Caco-2 (cell line): ENCODE data around the gene MACROD2. TPM values are rescaled to one million over a fixed set of nuclear protein-coding genes. Genes with fewer than 3 reads are reported as not detected.

Experiments
- BruUV-seq: library from RNA; stranded (reverse); fragments of 400-500 nt; replicated peaks from 2 replicates; lab custom pipeline; 2021; lab: Mats Ljungman, UMichigan
- CTCF ChIA-PET: fragments of 300-600 bp; sonication (Branson Sonifier 250); formaldehyde crosslinking; loops from one replicate; lab custom pipeline; 2022; ENCODE audit warnings: antibody characterized with exemption; lab: Charles Lee
- POLR2A ChIA-PET: fragments of 300-600 bp; sonication (Branson Sonifier 250); formaldehyde crosslinking; loops from one replicate; lab custom pipeline; 2022; ENCODE audit warnings: antibody characterized with exemption; lab: Charles Lee
- DNase-seq, 2 experiments: peaks; one replicate each; pipeline versions ENCODE4 v3.0.0 to v3.0.0-alpha.2; 2020 to 2022
- H3K27me3 ChIP-seq: replicated peaks from 2 replicates; pipeline ENCODE4 v1.6.0; 2011; ENCODE audit warnings: low read length; ENCODE audit not compliant: control insufficient read depth, insufficient read depth
- H3K36me3 ChIP-seq: 2 replicates; pipeline ENCODE4 v1.5.1; 2011; ENCODE audit warnings: low read length; ENCODE audit not compliant: control insufficient read depth, insufficient read depth
- H3K4me1 ChIP-seq: fragments of 250-450 bp; sonication (Bioruptor Pico); 2 replicates; pipeline ENCODE4 v1.5.1; 2020; ENCODE audit warnings: mild to moderate bottlenecking
- H3K4me3 ChIP-seq: 2 replicates; pipeline ENCODE4 v1.5.1; 2011; ENCODE audit warnings: low read depth, mild to moderate bottlenecking, control low read depth, low read length
- H3K9me3 ChIP-seq: fragments of 250-450 bp; sonication (Bioruptor Pico); 2 replicates; pipeline ENCODE4 v1.5.1; 2020; ENCODE audit warnings: mild to moderate bottlenecking, moderate library complexity
- H3K27ac Mint-ChIP-seq: one replicate; pipeline ENCODE4 v1.8.0; 2022; ENCODE audit warnings: mixed read lengths; ENCODE audit not compliant: unreplicated experiment
- H3K27me3 Mint-ChIP-seq: one replicate; pipeline ENCODE4 v1.8.0; 2022; ENCODE audit warnings: mixed read lengths; ENCODE audit not compliant: insufficient read depth, unreplicated experiment
- H3K36me3 Mint-ChIP-seq: one replicate; pipeline ENCODE4 v1.8.0; 2022; ENCODE audit warnings: mild to moderate bottlenecking, mixed read lengths; ENCODE audit not compliant: insufficient read depth, unreplicated experiment
- H3K4me1 Mint-ChIP-seq: one replicate; pipeline ENCODE4 v1.8.0; 2022; ENCODE audit warnings: low read depth, mixed read lengths; ENCODE audit not compliant: unreplicated experiment
- H3K4me3 Mint-ChIP-seq: one replicate; pipeline ENCODE4 v1.8.0; 2022; ENCODE audit warnings: mild to moderate bottlenecking, moderate library complexity, mixed read lengths; ENCODE audit not compliant: unreplicated experiment
- H3K9me3 Mint-ChIP-seq: one replicate; pipeline ENCODE4 v1.8.0; 2022; ENCODE audit warnings: mixed read lengths; ENCODE audit not compliant: unreplicated experiment
- CTCF ChIP-seq, 2 experiments: fragments of 200-600 bp in 1 of 2; IDR thresholded peaks; 1 replicate in 1 of 2; 2 replicates in 1 of 2; pipeline versions ENCODE4 v1.5.1 to v1.8.0; 2011 to 2022; ENCODE audit warnings: antibody characterized with exemption in 1 of 2, control low read depth in 1 of 2, inconsistent platforms in 1 of 2, low read depth in 1 of 2, low read length in 1 of 2, mild to moderate bottlenecking in 1 of 2, moderate library complexity in 1 of 2; ENCODE audit not compliant: insufficient read depth in 1 of 2, severe bottlenecking in 1 of 2, unreplicated experiment in 1 of 2
- intact Hi-C: fragments of 100-400 bp; cut with micrococcal nuclease; formaldehyde crosslinking; loops from one replicate; pipeline ENCODE4 v1.10.0; 2022; ENCODE audit not compliant: unreplicated experiment
- total RNA-seq: library from RNA; stranded (reverse); gene quantifications from 2 replicates; pipeline ENCODE4 v1.2.3, GENCODE V29; 2022

MACROD2 gene
- total RNA-seq, 1 experiment from 2014 or later, result 6.4 TPM

- Mint-ChIP-seq H3K4me1 (no peaks in the 10 kb centered on the region), H3K27me3 (no peaks in the 10 kb centered on the region), H3K27ac (no peak overlapping the region), H3K4me3 (no peak overlapping the region), H3K36me3 (no peaks in the 10 kb centered on the region), H3K9me3 (peaks cover 10% of the 10 kb centered on the region)
- Histone ChIP-seq H3K27me3 (no peaks in the 10 kb centered on the region), H3K4me3 (no peak overlapping the region), H3K36me3 (no peaks in the 10 kb centered on the region), H3K4me1 (no peaks in the 10 kb centered on the region), H3K9me3 (peaks cover 8% of the 10 kb centered on the region)
- no TSS peak for BruUV-seq
- no peak for DNase-seq
- ChIA-PET CTCF (no interaction called here), POLR2A (no interaction called here)
- intact Hi-C loops, result no loop called here
- TF ChIP-seq CTCF (IDR thresholded peaks at IDR 0.05; ENCODE audit: insufficient read depth in 1 of 2, low read depth in 1 of 2, low read length in 1 of 2, severe bottlenecking in 1 of 2, unreplicated experiment in 1 of 2), result no peak
These were observed 1946.8 kb downstream of the MACROD2 start for GRCh38 chr20:15942130-15942529.

- Mint-ChIP-seq H3K27ac (no peak overlapping the region), H3K4me3 (no peak overlapping the region), H3K9me3 (no peaks in the 10 kb centered on the region), H3K27me3 (no peaks in the 10 kb centered on the region), H3K4me1 (no peaks in the 10 kb centered on the region), H3K36me3 (no peaks in the 10 kb centered on the region)
- Histone ChIP-seq H3K36me3 (no peaks in the 10 kb centered on the region), H3K27me3 (no peaks in the 10 kb centered on the region), H3K4me1 (0 out of 2 replicates have a peak, but pooled peaks cover 7% of the 10 kb centered on the region), H3K4me3 (no peak overlapping the region), H3K9me3 (no peaks in the 10 kb centered on the region)
- no peak for TF ChIP-seq CTCF (IDR thresholded peaks at IDR 0.05; ENCODE audit: insufficient read depth in 1 of 2, low read depth in 1 of 2, low read length in 1 of 2, severe bottlenecking in 1 of 2, unreplicated experiment in 1 of 2)
- DNase-seq, result no peak
- POLR2A ChIA-PET, result no interaction called here
- CTCF ChIA-PET, result no interaction called here
- BruUV-seq, result no TSS peak
- intact Hi-C loops, result no loop called here
These were observed 1950.0 kb downstream of the MACROD2 start for GRCh38 chr20:15945289-15945688.

- ChIA-PET CTCF (no interaction called here), POLR2A (no interaction called here)
- H3K36me3 Mint-ChIP-seq, result no peaks in the 10 kb centered on the region
- no peaks in the 10 kb centered on the region for H3K27me3 Mint-ChIP-seq
- H3K4me3 Mint-ChIP-seq, result no peak overlapping the region
- no peak for DNase-seq
- Histone ChIP-seq H3K4me1 (0 out of 2 replicates have a peak, but pooled peaks cover 7% of the 10 kb centered on the region), H3K4me3 (no peak overlapping the region), H3K36me3 (no peaks in the 10 kb centered on the region), H3K9me3 (no peaks in the 10 kb centered on the region), H3K27me3 (no peaks in the 10 kb centered on the region)
- no peak overlapping the region for H3K27ac Mint-ChIP-seq
- BruUV-seq, result no TSS peak
- intact Hi-C loops, result no loop called here
- H3K4me1 Mint-ChIP-seq, result no peaks in the 10 kb centered on the region
- H3K9me3 Mint-ChIP-seq, result no peaks in the 10 kb centered on the region
- no peak for TF ChIP-seq CTCF (IDR thresholded peaks at IDR 0.05; ENCODE audit: insufficient read depth in 1 of 2, low read depth in 1 of 2, low read length in 1 of 2, severe bottlenecking in 1 of 2, unreplicated experiment in 1 of 2)
These were observed 1954.1 kb downstream of the MACROD2 start for GRCh38 chr20:15949391-15949790.
